Body of pancreas (tissue), 4 donors: ENCODE data around the gene EIF1AY.

Source experiments
- POLR2A ChIP-seq, 3 donors: fragments of 450-650 bp; IDR thresholded peaks; one replicate each; pipeline ENCODE4 v1.6.1; 2016; ENCODE audit warnings: antibody characterized with exemption in 3 of 3, mild to moderate bottlenecking in 2 of 3
- TF ChIP-seq, protein P1 (sequence below), 7 experiments: fragments of 450-650 bp in 4 of 7; fragments of 200-600 bp in 3 of 7; sonication (generic) in 3 of 7; IDR thresholded peaks; one replicate each; pipeline ENCODE4 v1.5.1; 2016 to 2019; ENCODE audit warnings: antibody characterized with exemption in 7 of 7

- TF ChIP-seq, protein P1, sequence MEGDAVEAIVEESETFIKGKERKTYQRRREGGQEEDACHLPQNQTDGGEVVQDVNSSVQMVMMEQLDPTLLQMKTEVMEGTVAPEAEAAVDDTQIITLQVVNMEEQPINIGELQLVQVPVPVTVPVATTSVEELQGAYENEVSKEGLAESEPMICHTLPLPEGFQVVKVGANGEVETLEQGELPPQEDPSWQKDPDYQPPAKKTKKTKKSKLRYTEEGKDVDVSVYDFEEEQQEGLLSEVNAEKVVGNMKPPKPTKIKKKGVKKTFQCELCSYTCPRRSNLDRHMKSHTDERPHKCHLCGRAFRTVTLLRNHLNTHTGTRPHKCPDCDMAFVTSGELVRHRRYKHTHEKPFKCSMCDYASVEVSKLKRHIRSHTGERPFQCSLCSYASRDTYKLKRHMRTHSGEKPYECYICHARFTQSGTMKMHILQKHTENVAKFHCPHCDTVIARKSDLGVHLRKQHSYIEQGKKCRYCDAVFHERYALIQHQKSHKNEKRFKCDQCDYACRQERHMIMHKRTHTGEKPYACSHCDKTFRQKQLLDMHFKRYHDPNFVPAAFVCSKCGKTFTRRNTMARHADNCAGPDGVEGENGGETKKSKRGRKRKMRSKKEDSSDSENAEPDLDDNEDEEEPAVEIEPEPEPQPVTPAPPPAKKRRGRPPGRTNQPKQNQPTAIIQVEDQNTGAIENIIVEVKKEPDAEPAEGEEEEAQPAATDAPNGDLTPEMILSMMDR (IDR thresholded peaks at IDR 0.05), result no peak
- TF ChIP-seq POLR2A (IDR thresholded peaks at IDR 0.05), result no peak
Measured at GRCh38 chrY:20571306-20571705, 4.3 kb upstream of the EIF1AY start.
